HL-60 (cell line): ENCODE results near the gene DCX.

ENCODE experiments used
- DNase-seq, 2 experiments: peaks; one replicate each; pipeline ENCODE4 v3.0.0-alpha.2; 2010 to 2020; ENCODE audit warnings: low read depth in 1 of 2, low spot score in 1 of 2
- H3K27ac ChIP-seq: fragments of 250-450 bp; sonication (Bioruptor Pico); replicated peaks from 2 replicates; pipeline ENCODE4 v1.5.1; 2020; ENCODE audit warnings: mild to moderate bottlenecking, moderate library complexity
- H3K27me3 ChIP-seq: fragments of 250-450 bp; sonication (Bioruptor Pico); 2 replicates; pipeline ENCODE4 v1.5.1; 2021; ENCODE audit warnings: mild to moderate bottlenecking, moderate library complexity; ENCODE audit not compliant: insufficient read depth, poor library complexity, severe bottlenecking
- H3K4me3 ChIP-seq: replicated peaks from 2 replicates; pipeline ENCODE4 v1.5.1; 2011; ENCODE audit warnings: mild to moderate bottlenecking, control low read depth, low read length; ENCODE audit not compliant: insufficient read depth
- GABPA ChIP-seq: IDR thresholded peaks from 2 replicates; pipeline ENCODE4 v1.6.1; 2012; ENCODE audit warnings: low read depth
- POLR2AphosphoS5 ChIP-seq: IDR thresholded peaks from 2 replicates; pipeline ENCODE4 v1.6.1; 2012; ENCODE audit warnings: low read depth
- SPI1 ChIP-seq: IDR thresholded peaks from 2 replicates; pipeline ENCODE4 v1.6.1; 2012; ENCODE audit warnings: low read depth, mild to moderate bottlenecking, borderline replicate concordance
- TF ChIP-seq, protein P1 (sequence below): IDR thresholded peaks from one replicate; pipeline ENCODE4 v1.5.1; 2011; ENCODE audit warnings: low read length, control low read depth, inconsistent platforms; ENCODE audit not compliant: insufficient read depth
- TF ChIP-seq, protein P2 (sequence below): IDR thresholded peaks from 2 replicates; pipeline ENCODE4 v1.6.1; 2012; ENCODE audit warnings: low read depth; ENCODE audit not compliant: insufficient replicate concordance

DCX gene

GRCh38 chrX:111328858-111329257, 83.1 kb downstream of the DCX start:
- Histone ChIP-seq H3K27ac (no peak overlapping the region), H3K27me3 (no peaks in the 10 kb centered on the region), H3K4me3 (no peak overlapping the region)
- no peak for TF ChIP-seq SPI1
- TF ChIP-seq, protein P1, sequence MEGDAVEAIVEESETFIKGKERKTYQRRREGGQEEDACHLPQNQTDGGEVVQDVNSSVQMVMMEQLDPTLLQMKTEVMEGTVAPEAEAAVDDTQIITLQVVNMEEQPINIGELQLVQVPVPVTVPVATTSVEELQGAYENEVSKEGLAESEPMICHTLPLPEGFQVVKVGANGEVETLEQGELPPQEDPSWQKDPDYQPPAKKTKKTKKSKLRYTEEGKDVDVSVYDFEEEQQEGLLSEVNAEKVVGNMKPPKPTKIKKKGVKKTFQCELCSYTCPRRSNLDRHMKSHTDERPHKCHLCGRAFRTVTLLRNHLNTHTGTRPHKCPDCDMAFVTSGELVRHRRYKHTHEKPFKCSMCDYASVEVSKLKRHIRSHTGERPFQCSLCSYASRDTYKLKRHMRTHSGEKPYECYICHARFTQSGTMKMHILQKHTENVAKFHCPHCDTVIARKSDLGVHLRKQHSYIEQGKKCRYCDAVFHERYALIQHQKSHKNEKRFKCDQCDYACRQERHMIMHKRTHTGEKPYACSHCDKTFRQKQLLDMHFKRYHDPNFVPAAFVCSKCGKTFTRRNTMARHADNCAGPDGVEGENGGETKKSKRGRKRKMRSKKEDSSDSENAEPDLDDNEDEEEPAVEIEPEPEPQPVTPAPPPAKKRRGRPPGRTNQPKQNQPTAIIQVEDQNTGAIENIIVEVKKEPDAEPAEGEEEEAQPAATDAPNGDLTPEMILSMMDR = no peak
- TF ChIP-seq POLR2AphosphoS5 = no peak
- no peak for TF ChIP-seq GABPA
- TF ChIP-seq, protein P2, sequence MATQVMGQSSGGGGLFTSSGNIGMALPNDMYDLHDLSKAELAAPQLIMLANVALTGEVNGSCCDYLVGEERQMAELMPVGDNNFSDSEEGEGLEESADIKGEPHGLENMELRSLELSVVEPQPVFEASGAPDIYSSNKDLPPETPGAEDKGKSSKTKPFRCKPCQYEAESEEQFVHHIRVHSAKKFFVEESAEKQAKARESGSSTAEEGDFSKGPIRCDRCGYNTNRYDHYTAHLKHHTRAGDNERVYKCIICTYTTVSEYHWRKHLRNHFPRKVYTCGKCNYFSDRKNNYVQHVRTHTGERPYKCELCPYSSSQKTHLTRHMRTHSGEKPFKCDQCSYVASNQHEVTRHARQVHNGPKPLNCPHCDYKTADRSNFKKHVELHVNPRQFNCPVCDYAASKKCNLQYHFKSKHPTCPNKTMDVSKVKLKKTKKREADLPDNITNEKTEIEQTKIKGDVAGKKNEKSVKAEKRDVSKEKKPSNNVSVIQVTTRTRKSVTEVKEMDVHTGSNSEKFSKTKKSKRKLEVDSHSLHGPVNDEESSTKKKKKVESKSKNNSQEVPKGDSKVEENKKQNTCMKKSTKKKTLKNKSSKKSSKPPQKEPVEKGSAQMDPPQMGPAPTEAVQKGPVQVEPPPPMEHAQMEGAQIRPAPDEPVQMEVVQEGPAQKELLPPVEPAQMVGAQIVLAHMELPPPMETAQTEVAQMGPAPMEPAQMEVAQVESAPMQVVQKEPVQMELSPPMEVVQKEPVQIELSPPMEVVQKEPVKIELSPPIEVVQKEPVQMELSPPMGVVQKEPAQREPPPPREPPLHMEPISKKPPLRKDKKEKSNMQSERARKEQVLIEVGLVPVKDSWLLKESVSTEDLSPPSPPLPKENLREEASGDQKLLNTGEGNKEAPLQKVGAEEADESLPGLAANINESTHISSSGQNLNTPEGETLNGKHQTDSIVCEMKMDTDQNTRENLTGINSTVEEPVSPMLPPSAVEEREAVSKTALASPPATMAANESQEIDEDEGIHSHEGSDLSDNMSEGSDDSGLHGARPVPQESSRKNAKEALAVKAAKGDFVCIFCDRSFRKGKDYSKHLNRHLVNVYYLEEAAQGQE = no peak
- no peak for DNase-seq

GRCh38 chrX:111322231-111322855, 89.6 kb downstream of the DCX start:
- TF ChIP-seq GABPA (no peak), SPI1 (peak; percentile 63; the same call in 1 of the 2 replicates)
- no peak overlapping the region for H3K4me3 ChIP-seq
- no peaks in the 10 kb centered on the region for H3K27me3 ChIP-seq
- DNase-seq = no peak
- H3K27ac ChIP-seq = no peak overlapping the region

DNA sequence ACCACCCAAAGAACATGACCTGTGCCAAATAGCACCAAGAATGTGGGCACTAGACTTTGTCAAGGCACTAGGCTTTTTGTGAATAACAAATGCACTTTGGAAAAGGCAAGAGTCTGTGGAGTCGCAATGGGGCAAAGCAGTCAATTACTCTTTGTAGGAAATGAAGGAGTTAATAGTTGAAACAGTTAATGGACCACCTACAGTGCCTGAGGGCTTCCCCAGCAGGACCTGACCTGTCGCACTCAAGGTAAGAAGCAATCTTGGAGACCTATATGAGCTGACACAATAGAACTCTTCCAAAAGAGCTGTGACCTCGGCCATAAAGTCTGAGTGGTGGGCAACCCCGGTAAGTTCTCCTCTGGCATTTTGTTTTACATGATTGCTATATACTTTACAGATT, 92.5 kb downstream of the DCX start:
- Histone ChIP-seq H3K4me3 (no peak overlapping the region), H3K27ac (no peak overlapping the region), H3K27me3 (no peaks in the 10 kb centered on the region)
- TF ChIP-seq, protein P1 = no peak
- TF ChIP-seq, protein P2 = no peak
- TF ChIP-seq GABPA = no peak
- TF ChIP-seq POLR2AphosphoS5 = no peak
- TF ChIP-seq SPI1 = no peak
- DNase-seq = no peak

GRCh38 chrX:111318901-111319300, 93.1 kb downstream of the DCX start:
- no peak for TF ChIP-seq SPI1
- TF ChIP-seq, protein P2 = no peak
- TF ChIP-seq, protein P1 = no peak
- TF ChIP-seq GABPA = no peak
- TF ChIP-seq POLR2AphosphoS5 = no peak
- Histone ChIP-seq H3K4me3 (no peak overlapping the region), H3K27me3 (no peaks in the 10 kb centered on the region), H3K27ac (no peak overlapping the region)
- no peak for DNase-seq
